Keratinocyte (primary cell): ENCODE results near the gene MEAK7.

Source experiments
- CTCF ChIP-seq, 3 experiments: IDR thresholded peaks in 1 of 3; conservative IDR thresholded peaks in 1 of 3; optimal IDR thresholded peaks in 1 of 3; 2 replicates in 2 of 3; 3 replicates in 1 of 3; pipeline versions ENCODE3 to v1.5.1; 2011; ENCODE audit warnings: low read length in 3 of 3, mild to moderate bottlenecking in 3 of 3, moderate library complexity in 2 of 3, control low read depth in 1 of 3, inconsistent platforms in 1 of 3; ENCODE audit not compliant: insufficient read depth in 2 of 3; ENCODE audit errors: extremely low read depth in 1 of 3
- EZH2 ChIP-seq: IDR thresholded peaks from one replicate; pipeline ENCODE4 v1.6.1; 2012; ENCODE audit warnings: inconsistent platforms, mild to moderate bottlenecking, low read length, moderate library complexity

- TF ChIP-seq CTCF (optimal IDR thresholded peaks at IDR 0.05 in 1 of 3, IDR thresholded peaks at IDR 0.05 in 1 of 3, conservative IDR thresholded peaks at IDR 0.05 in 1 of 3; ENCODE audit: extremely low read depth in 1 of 3, insufficient read depth in 2 of 3, low read length in 3 of 3) (no peak), EZH2 (no peak)
Measured at GRCh38 chr16:84511831-84512230, 7.4 kb upstream of the MEAK7 start.
